GM23338 (cell line): Measurements from ENCODE around the gene AUH. TPM values are rescaled to one million over a fixed set of nuclear protein-coding genes. Genes with fewer than 3 reads are reported as not detected.

ENCODE experiments used
- ATAC-seq: fragments of 200-7000 bp; cut with Tn5 transposase; 3 replicates; pipeline ENCODE4 v1.9.1; 2020
- DNase-seq: peaks from one replicate; pipeline ENCODE4 v3.0.0-alpha.2; 2015; ENCODE audit warnings: low spot score
- H2AFZ ChIP-seq: fragments of 200-600 bp; sonication (generic); 2 replicates; pipeline ENCODE4 v1.8.0; 2016; ENCODE audit warnings: antibody characterized with exemption, mild to moderate bottlenecking, moderate library complexity
- H3F3A ChIP-seq: fragments of 200-600 bp; sonication (generic); replicated peaks from 2 replicates; pipeline ENCODE4 v1.8.0; 2017; ENCODE audit warnings: antibody characterized with exemption, mixed run types, low read depth
- H3K27ac ChIP-seq: fragments of 200-600 bp; sonication (generic); 2 replicates; pipeline ENCODE4 v1.6.1; 2016; ENCODE audit warnings: low read depth
- H3K27me3 ChIP-seq: fragments of 200-600 bp; sonication (generic); 2 replicates; pipeline ENCODE4 v1.8.0; 2016; ENCODE audit warnings: mild to moderate bottlenecking, mixed run types, moderate library complexity; ENCODE audit not compliant: insufficient read depth
- H3K36me3 ChIP-seq: fragments of 200-600 bp; sonication (generic); 2 replicates; pipeline ENCODE4 v1.8.0; 2016; ENCODE audit warnings: mild to moderate bottlenecking; ENCODE audit not compliant: insufficient read depth
- H3K4me1 ChIP-seq: fragments of 200-600 bp; sonication (generic); 2 replicates; pipeline ENCODE4 v1.8.0; 2016; ENCODE audit warnings: mild to moderate bottlenecking, moderate library complexity; ENCODE audit not compliant: insufficient read depth
- H3K4me2 ChIP-seq: fragments of 200-600 bp; sonication (generic); 2 replicates; pipeline ENCODE4 v1.7.1; 2017; ENCODE audit warnings: mixed run types
- H3K4me3 ChIP-seq: fragments of 200-600 bp; sonication (generic); 2 replicates; pipeline ENCODE4 v1.6.1; 2016; ENCODE audit warnings: mixed run types
- H3K79me2 ChIP-seq: fragments of 200-600 bp; sonication (generic); replicated peaks from 2 replicates; pipeline ENCODE4 v1.8.0; 2017; ENCODE audit warnings: mild to moderate bottlenecking; ENCODE audit not compliant: insufficient read depth
- H3K9me2 ChIP-seq: fragments of 200-600 bp; sonication (generic); 2 replicates; pipeline ENCODE4 v1.8.0; 2017; ENCODE audit not compliant: insufficient read depth
- H4K20me1 ChIP-seq: fragments of 200-600 bp; sonication (generic); replicated peaks from 2 replicates; pipeline ENCODE4 v1.8.0; 2017; ENCODE audit warnings: mild to moderate bottlenecking; ENCODE audit not compliant: insufficient read depth
- H3K27ac Mint-ChIP-seq: 2 replicates; pipeline ENCODE4 v1.8.0; 2020; ENCODE audit warnings: inconsistent platforms, mild to moderate bottlenecking, moderate library complexity, mixed read lengths
- H3K27me3 Mint-ChIP-seq: 3 replicates; pipeline ENCODE4 v1.8.0; 2022; ENCODE audit warnings: low read depth, mild to moderate bottlenecking, moderate library complexity, mixed read lengths, inconsistent platforms; ENCODE audit not compliant: insufficient read depth, poor library complexity
- H3K36me3 Mint-ChIP-seq: 3 replicates; pipeline ENCODE4 v1.8.0; 2021; ENCODE audit warnings: low read depth, mild to moderate bottlenecking, inconsistent platforms, moderate library complexity, mixed read lengths
- H3K4me1 Mint-ChIP-seq: 3 replicates; pipeline ENCODE4 v1.8.0; 2020; ENCODE audit warnings: mild to moderate bottlenecking, inconsistent platforms, mixed read lengths
- H3K4me3 Mint-ChIP-seq: 3 replicates; pipeline ENCODE4 v1.8.0; 2021; ENCODE audit warnings: moderate library complexity, mild to moderate bottlenecking, inconsistent platforms, mixed read lengths
- H3K9me3 Mint-ChIP-seq: 3 replicates; pipeline ENCODE4 v1.8.0; 2020; ENCODE audit warnings: moderate library complexity, mild to moderate bottlenecking, inconsistent platforms, mixed read lengths
- CREB1 ChIP-seq: fragments of 250-450 bp; sonication (Bioruptor Pico); IDR thresholded peaks from 2 replicates; pipeline ENCODE4 v1.5.0; 2020; ENCODE audit warnings: low read depth, mild to moderate bottlenecking, moderate library complexity
- CTCF ChIP-seq, 2 experiments: fragments of 200-600 bp in 1 of 2; sonication (generic) in 1 of 2; conservative IDR thresholded peaks; 2 replicates each; pipeline versions ENCODE4 v1.5.1 to v1.6.1; 2016 to 2017; ENCODE audit warnings: antibody characterized with exemption in 2 of 2, low read depth in 2 of 2, mild to moderate bottlenecking in 2 of 2, moderate library complexity in 1 of 2
- ETS1 ChIP-seq: IDR thresholded peaks from 2 replicates; pipeline ENCODE4 v1.6.1; 2016; ENCODE audit warnings: antibody characterized with exemption
- EZH2 ChIP-seq: fragments of 200-600 bp; sonication (generic); IDR thresholded peaks from one replicate; pipeline ENCODE4 v1.8.0; 2017; ENCODE audit warnings: antibody characterized with exemption, mild to moderate bottlenecking, low read depth; ENCODE audit not compliant: unreplicated experiment
- EZH2phosphoT487 ChIP-seq: fragments of 200-600 bp; sonication (generic); IDR thresholded peaks from one replicate; pipeline ENCODE4 v1.8.1; 2018; ENCODE audit warnings: antibody characterized with exemption; ENCODE audit not compliant: unreplicated experiment
- JUNB ChIP-seq: IDR thresholded peaks from one replicate; pipeline ENCODE4 v1.6.1; 2016; ENCODE audit warnings: antibody characterized with exemption; ENCODE audit not compliant: unreplicated experiment
- NANOG ChIP-seq: IDR thresholded peaks from 2 replicates; pipeline ENCODE4 v1.6.1; 2016; ENCODE audit warnings: antibody characterized with exemption, borderline replicate concordance
- POLR2AphosphoS5 ChIP-seq: IDR thresholded peaks from 2 replicates; pipeline ENCODE4 v1.6.1; 2016; ENCODE audit warnings: antibody characterized with exemption, low read depth
- STAT1 ChIP-seq: IDR thresholded peaks from one replicate; pipeline ENCODE4 v1.6.1; 2016; ENCODE audit warnings: antibody characterized with exemption; ENCODE audit not compliant: unreplicated experiment
- ZNF114 ChIP-seq: fragments of 250-450 bp; sonication (Bioruptor Pico); IDR thresholded peaks from 2 replicates; pipeline ENCODE4 v1.5.0; 2020; ENCODE audit warnings: mild to moderate bottlenecking, moderate library complexity
- ZNF331 ChIP-seq: fragments of 250-450 bp; sonication (Bioruptor Pico); IDR thresholded peaks from 2 replicates; pipeline ENCODE4 v1.5.0; 2020; ENCODE audit warnings: low read depth, mild to moderate bottlenecking, moderate library complexity
- ZNF462 ChIP-seq: fragments of 250-450 bp; sonication (Bioruptor Pico); IDR thresholded peaks from 2 replicates; pipeline ENCODE4 v1.5.0; 2020; ENCODE audit warnings: mild to moderate bottlenecking, moderate library complexity
- polyA plus RNA-seq: library from polyadenylated mRNA; unstranded; fragments of >200 nt; fragmentation: Nextera tagmentation; extraction: Ambion mirVana; gene quantifications from 2 replicates; pipeline ENCODE4 v1.2.1, GENCODE V29; 2016
- total RNA-seq: library from RNA; depleted of rRNA; stranded (reverse); fragments of >200 nt; shearing (Covaris generic); gene quantifications from 2 replicates; pipeline ENCODE4 v1.2.3, GENCODE V29; 2014

The AUH gene
- total and polyA plus RNA-seq, 2 experiments from 2014 or later: 28.8 to 34.2 TPM

- Histone ChIP-seq H3K79me2 (no peaks in the 10 kb centered on the region), H4K20me1 (no peaks in the 10 kb centered on the region; the same call in 1 of the 2 replicates), H3K36me3 (no peaks in the 10 kb centered on the region; the same call in 1 of the 2 replicates), H3K9me2 (no peaks in the 10 kb centered on the region), H3K4me1 (no peaks in the 10 kb centered on the region), H3K4me2 (no peak overlapping the region), H3F3A (no peaks in the 10 kb centered on the region), H3K27ac (no peak overlapping the region), H2AFZ (no peak overlapping the region), H3K4me3 (no peak overlapping the region), H3K27me3 (no peaks in the 10 kb centered on the region)
- no peaks in the 10 kb centered on the region for H3K27me3 Mint-ChIP-seq
- H3K4me3 Mint-ChIP-seq: no peak overlapping the region
- H3K9me3 Mint-ChIP-seq: no peaks in the 10 kb centered on the region
- DNase-seq (no peak), ATAC-seq (no peak)
- TF ChIP-seq CREB1 (CRISPR knock-in tag): no peak
- no peak for TF ChIP-seq ZNF331 (CRISPR knock-in tag)
- TF ChIP-seq JUNB: no peak
- TF ChIP-seq EZH2phosphoT487: no peak
- no peak for TF ChIP-seq EZH2
- TF ChIP-seq NANOG: no peak
- TF ChIP-seq CTCF (conservative IDR thresholded peaks at IDR 0.05; ENCODE audit: low read depth in 2 of 2): no peak
- no peak for TF ChIP-seq STAT1
- TF ChIP-seq POLR2AphosphoS5: no peak
- TF ChIP-seq ETS1: no peak
- no peak overlapping the region for H3K27ac Mint-ChIP-seq
- H3K36me3 Mint-ChIP-seq: 0 out of 3 replicates have a peak, but pooled peaks cover 3% of the 10 kb centered on the region
- H3K4me1 Mint-ChIP-seq: no peaks in the 10 kb centered on the region
These were observed 96.2 kb downstream of the AUH start for GRCh38 chr9:91265514-91265913.

GRCh38 chr9:91261417-91261816 is 100.3 kb downstream of the AUH start:
- Mint-ChIP-seq H3K4me3 (no peak overlapping the region), H3K4me1 (no peaks in the 10 kb centered on the region), H3K36me3 (0 out of 3 replicates have a peak, but pooled peaks cover 3% of the 10 kb centered on the region), H3K27me3 (no peaks in the 10 kb centered on the region), H3K27ac (peak overlapping the region; percentile 20; the same call in 1 of the 2 replicates), H3K9me3 (no peaks in the 10 kb centered on the region)
- ATAC-seq (no peak), DNase-seq (no peak)
- Histone ChIP-seq H2AFZ (no peak overlapping the region), H3K4me3 (no peak overlapping the region), H3K36me3 (no peaks in the 10 kb centered on the region), H3K4me1 (no peaks in the 10 kb centered on the region), H3K79me2 (no peaks in the 10 kb centered on the region), H3F3A (no peaks in the 10 kb centered on the region), H4K20me1 (no peaks in the 10 kb centered on the region; the same call in 1 of the 2 replicates), H3K4me2 (no peak overlapping the region), H3K27ac (no peak overlapping the region), H3K27me3 (no peaks in the 10 kb centered on the region), H3K9me2 (no peaks in the 10 kb centered on the region)
- no peak for TF ChIP-seq EZH2
- TF ChIP-seq EZH2phosphoT487: no peak
- TF ChIP-seq POLR2AphosphoS5: no peak
- no peak for TF ChIP-seq ZNF462 (CRISPR knock-in tag)
- no peak for TF ChIP-seq CREB1 (CRISPR knock-in tag)
- TF ChIP-seq ZNF114: no peak
